Effector memory CD8-positive, alpha-beta T cell (primary cell): Measurements from ENCODE around the gene CYP17A1.

Experiments
- ATAC-seq: fragments of 150-1000 bp; cut with Tn5 transposase; replicated peaks from 2 replicates; pipeline ENCODE4 v1.10.0; 2021; ENCODE audit warnings: mild to moderate bottlenecking, moderate library complexity
- DNase-seq, 3 experiments: peaks; one replicate each; pipeline ENCODE4 v3.0.0; 2021
- H3K27ac Mint-ChIP-seq, 2 donors: one replicate each; pipeline ENCODE4 v1.8.0; 2022; ENCODE audit warnings: mild to moderate bottlenecking in 2 of 2, mixed read lengths in 2 of 2, moderate library complexity in 2 of 2
- H3K27me3 Mint-ChIP-seq, 2 donors: one replicate each; pipeline ENCODE4 v1.8.0; 2022; ENCODE audit warnings: mixed read lengths in 2 of 2
- H3K36me3 Mint-ChIP-seq: one replicate; pipeline ENCODE4 v1.8.0; 2022; ENCODE audit warnings: mild to moderate bottlenecking, moderate library complexity, mixed read lengths; ENCODE audit not compliant: insufficient read depth
- H3K4me1 Mint-ChIP-seq, 2 donors: one replicate each; pipeline ENCODE4 v1.8.0; 2022; ENCODE audit warnings: low read depth in 2 of 2, mixed read lengths in 2 of 2
- H3K4me3 Mint-ChIP-seq, 2 donors: one replicate each; pipeline ENCODE4 v1.8.0; 2022; ENCODE audit warnings: mild to moderate bottlenecking in 2 of 2, mixed read lengths in 2 of 2, moderate library complexity in 2 of 2
- H3K9me3 Mint-ChIP-seq, 2 donors: one replicate each; pipeline ENCODE4 v1.8.0; 2022; ENCODE audit warnings: mixed read lengths in 2 of 2

The CYP17A1 gene

GRCh38 chr10:102791754-102792395 lies 45.3 kb downstream of the CYP17A1 start:
- H3K36me3 Mint-ChIP-seq: peaks cover 12% of the 10 kb centered on the region
- peak overlapping the region; percentile 23 to 92 for H3K27ac Mint-ChIP-seq
- no peaks in the 10 kb centered on the region for H3K27me3 Mint-ChIP-seq
- peaks cover 25 to 48% of the 10 kb centered on the region in 2 donors for H3K4me1 Mint-ChIP-seq
- H3K4me3 Mint-ChIP-seq: no peak overlapping the region
- H3K9me3 Mint-ChIP-seq: no peaks in the 10 kb centered on the region
- no peak for ATAC-seq
- DNase-seq: no peak

GRCh38 chr10:102785818-102786217 lies 51.4 kb downstream of the CYP17A1 start:
- no peak for ATAC-seq
- Mint-ChIP-seq H3K4me3 (no peak overlapping the region), H3K27me3 (no peaks in the 10 kb centered on the region), H3K9me3 (no peaks in the 10 kb centered on the region), H3K27ac (peak overlapping the region; percentile 28 to 68), H3K36me3 (peaks cover 14% of the 10 kb centered on the region), H3K4me1 (peaks cover 48 to 61% of the 10 kb centered on the region in 2 donors)
- no peak for DNase-seq

- Mint-ChIP-seq H3K9me3 (no peaks in the 10 kb centered on the region), H3K27me3 (no peaks in the 10 kb centered on the region), H3K4me3 (no peak overlapping the region), H3K4me1 (peaks cover 52 to 67% of the 10 kb centered on the region in 2 donors), H3K27ac (peak overlapping the region; percentile 70 to 88), H3K36me3 (peaks cover 12% of the 10 kb centered on the region)
- DNase-seq: no peak
- ATAC-seq: no peak
These were observed 53.6 kb downstream of the CYP17A1 start for GRCh38 chr10:102783568-102783967.

GRCh38 chr10:102782673-102783551 lies 54.3 kb downstream of the CYP17A1 start:
- ATAC-seq (no peak), DNase-seq (no peak)
- peak overlapping the region; percentile 70 to 88 for H3K27ac Mint-ChIP-seq
- no peaks in the 10 kb centered on the region for H3K27me3 Mint-ChIP-seq
- peaks cover 12% of the 10 kb centered on the region for H3K36me3 Mint-ChIP-seq
- H3K4me1 Mint-ChIP-seq: peaks cover 57 to 69% of the 10 kb centered on the region in 2 donors
- H3K4me3 Mint-ChIP-seq: peak overlapping the region in 1 of 2 donors; percentile 42
- no peaks in the 10 kb centered on the region for H3K9me3 Mint-ChIP-seq

GRCh38 chr10:102781921-102782557 lies 55.2 kb downstream of the CYP17A1 start:
- DNase-seq (no peak), ATAC-seq (no peak)
- Mint-ChIP-seq H3K27ac (peak overlapping the region; percentile 70 to 88), H3K4me1 (peaks cover 54 to 66% of the 10 kb centered on the region in 2 donors), H3K36me3 (peaks cover 6% of the 10 kb centered on the region), H3K4me3 (peak overlapping the region in 1 of 2 donors; percentile 42), H3K9me3 (no peaks in the 10 kb centered on the region), H3K27me3 (no peaks in the 10 kb centered on the region)

GRCh38 chr10:102781090-102781920 lies 55.9 kb downstream of the CYP17A1 start:
- ATAC-seq (no peak), DNase-seq (no peak)
- Mint-ChIP-seq H3K27ac (peak overlapping the region in 1 of 2 donors; percentile 44), H3K36me3 (peaks cover 6% of the 10 kb centered on the region), H3K4me3 (peak overlapping the region in 1 of 2 donors; percentile 14), H3K27me3 (no peaks in the 10 kb centered on the region), H3K4me1 (peaks cover 53 to 59% of the 10 kb centered on the region in 2 donors), H3K9me3 (no peaks in the 10 kb centered on the region)
